GM12864 (cell line): Measurements from ENCODE around the gene OR51D1.

Experiments
- DNase-seq: peaks from one replicate; pipeline ENCODE4 v3.0.0-alpha.2; 2011; ENCODE audit warnings: low read depth
- H3K4me3 ChIP-seq: 2 replicates; pipeline ENCODE4 v1.5.1; 2011; ENCODE audit warnings: mild to moderate bottlenecking, low read depth, low read length, control low read depth
- TF ChIP-seq, protein P1 (sequence below): IDR thresholded peaks from 2 replicates; pipeline ENCODE4 v1.5.1; 2011; ENCODE audit warnings: low read depth, mild to moderate bottlenecking, moderate library complexity, low read length, control low read depth, inconsistent platforms; ENCODE audit errors: missing control alignments

Gene OR51D1

GRCh38 chr11:4662876-4663275 lies 25.6 kb downstream of the OR51D1 start:
- no peak overlapping the region for H3K4me3 ChIP-seq
- TF ChIP-seq, protein P1, sequence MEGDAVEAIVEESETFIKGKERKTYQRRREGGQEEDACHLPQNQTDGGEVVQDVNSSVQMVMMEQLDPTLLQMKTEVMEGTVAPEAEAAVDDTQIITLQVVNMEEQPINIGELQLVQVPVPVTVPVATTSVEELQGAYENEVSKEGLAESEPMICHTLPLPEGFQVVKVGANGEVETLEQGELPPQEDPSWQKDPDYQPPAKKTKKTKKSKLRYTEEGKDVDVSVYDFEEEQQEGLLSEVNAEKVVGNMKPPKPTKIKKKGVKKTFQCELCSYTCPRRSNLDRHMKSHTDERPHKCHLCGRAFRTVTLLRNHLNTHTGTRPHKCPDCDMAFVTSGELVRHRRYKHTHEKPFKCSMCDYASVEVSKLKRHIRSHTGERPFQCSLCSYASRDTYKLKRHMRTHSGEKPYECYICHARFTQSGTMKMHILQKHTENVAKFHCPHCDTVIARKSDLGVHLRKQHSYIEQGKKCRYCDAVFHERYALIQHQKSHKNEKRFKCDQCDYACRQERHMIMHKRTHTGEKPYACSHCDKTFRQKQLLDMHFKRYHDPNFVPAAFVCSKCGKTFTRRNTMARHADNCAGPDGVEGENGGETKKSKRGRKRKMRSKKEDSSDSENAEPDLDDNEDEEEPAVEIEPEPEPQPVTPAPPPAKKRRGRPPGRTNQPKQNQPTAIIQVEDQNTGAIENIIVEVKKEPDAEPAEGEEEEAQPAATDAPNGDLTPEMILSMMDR: no peak
- no peak for DNase-seq

DNA sequence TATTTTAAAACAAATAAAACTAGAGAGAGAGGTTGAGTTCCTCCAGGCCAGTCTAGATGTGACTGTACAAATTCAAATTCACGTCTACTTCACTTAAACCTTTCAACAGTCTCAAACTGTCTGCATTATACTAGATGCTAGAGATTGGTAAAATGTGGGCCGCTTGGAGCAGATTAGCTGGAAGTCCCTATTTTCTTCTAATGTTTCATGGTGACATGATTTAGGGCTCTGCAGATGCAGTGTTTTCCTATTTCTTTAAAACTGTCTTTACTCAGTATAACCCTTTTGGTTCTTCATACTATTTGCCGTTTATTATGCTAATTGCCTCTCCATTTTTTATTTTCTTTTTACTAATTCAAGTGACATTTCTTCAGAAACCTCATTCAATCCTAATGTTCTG lies 26.9 kb downstream of the OR51D1 start:
- TF ChIP-seq, protein P1: no peak
- H3K4me3 ChIP-seq: no peak overlapping the region
- DNase-seq: no peak

DNA sequence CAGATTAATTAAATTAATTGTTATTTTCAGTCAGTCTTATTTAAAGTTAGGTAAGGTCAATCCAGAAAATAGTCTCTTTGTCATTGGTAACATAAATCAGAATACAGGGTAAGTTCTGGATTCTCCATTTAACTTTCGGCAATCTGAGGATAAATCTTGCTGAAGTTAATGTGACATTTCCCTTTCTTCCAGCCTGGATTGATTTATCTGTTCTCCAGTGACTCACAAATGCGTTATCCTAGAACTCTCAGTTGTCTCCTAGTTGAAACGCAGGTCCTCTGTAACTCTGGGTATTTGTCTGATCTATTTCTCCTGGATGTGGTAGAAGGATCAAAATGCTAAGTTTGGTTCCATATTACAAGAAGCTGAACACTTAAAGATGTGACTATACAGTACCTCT lies 27.5 kb downstream of the OR51D1 start:
- DNase-seq: no peak
- no peak overlapping the region for H3K4me3 ChIP-seq
- TF ChIP-seq, protein P1: no peak

- DNase-seq: no peak
- no peak overlapping the region for H3K4me3 ChIP-seq
- TF ChIP-seq, protein P1: no peak
Measured at GRCh38 chr11:4665424-4665823, 28.1 kb downstream of the OR51D1 start.

GRCh38 chr11:4671741-4672140 lies 34.5 kb downstream of the OR51D1 start:
- no peak for DNase-seq
- TF ChIP-seq, protein P1: no peak
- H3K4me3 ChIP-seq: no peak overlapping the region

- TF ChIP-seq, protein P1: no peak
- DNase-seq: no peak
- no peak overlapping the region for H3K4me3 ChIP-seq
Measured at GRCh38 chr11:4672470-4672869, 35.2 kb downstream of the OR51D1 start.

- TF ChIP-seq, protein P1: no peak
- H3K4me3 ChIP-seq: no peak overlapping the region
- DNase-seq: no peak
Measured at GRCh38 chr11:4673781-4674180, 36.5 kb downstream of the OR51D1 start.
